SJSA1 (cell line): Measurements from ENCODE around the gene CDK5RAP2. TPM values are rescaled to one million over a fixed set of nuclear protein-coding genes. Genes with fewer than 3 reads are reported as not detected.

Experiments used
- DNase-seq, 2 experiments: peaks; one replicate each; pipeline ENCODE4 v3.0.0-alpha.2; 2015 to 2020; ENCODE audit warnings: low spot score in 2 of 2, low read depth in 1 of 2
- H3K27ac ChIP-seq: fragments of 250-450 bp; sonication (Bioruptor Pico); 2 replicates; pipeline ENCODE4 v1.5.1; 2020; ENCODE audit warnings: mild to moderate bottlenecking, moderate library complexity
- H3K27me3 ChIP-seq: fragments of 250-450 bp; sonication (Bioruptor Pico); replicated peaks from 2 replicates; pipeline ENCODE4 v1.5.1; 2020; ENCODE audit warnings: mild to moderate bottlenecking, moderate library complexity
- H3K36me3 ChIP-seq: fragments of 250-450 bp; sonication (Bioruptor Pico); 2 replicates; pipeline ENCODE4 v1.5.1; 2020; ENCODE audit warnings: mild to moderate bottlenecking
- H3K4me1 ChIP-seq: fragments of 250-450 bp; sonication (Bioruptor Pico); replicated peaks from 2 replicates; pipeline ENCODE4 v1.6.1; 2021; ENCODE audit warnings: mild to moderate bottlenecking
- H3K4me3 ChIP-seq: fragments of 250-450 bp; sonication (Bioruptor Pico); 2 replicates; pipeline ENCODE4 v1.5.1; 2020; ENCODE audit warnings: mild to moderate bottlenecking
- H3K9me3 ChIP-seq: fragments of 250-450 bp; sonication (Bioruptor Pico); replicated peaks from 2 replicates; pipeline ENCODE4 v1.5.1; 2020; ENCODE audit warnings: mild to moderate bottlenecking
- total RNA-seq: library from RNA; depleted of rRNA; stranded (reverse); fragments of >200 nt; shearing (Covaris generic); gene quantifications from 2 replicates; pipeline ENCODE4 v1.2.3, GENCODE V29; 2014

The CDK5RAP2 gene
- total RNA-seq, 1 experiment from 2014 or later, result 32.6 TPM

- Histone ChIP-seq H3K4me1 (peaks cover 6% of the 10 kb centered on the region), H3K27ac (no peak overlapping the region), H3K4me3 (no peak overlapping the region), H3K27me3 (no peaks in the 10 kb centered on the region), H3K36me3 (no peaks in the 10 kb centered on the region), H3K9me3 (no peaks in the 10 kb centered on the region)
- DNase-seq, result no peak
Observed at GRCh38 chr9:120610975-120611689, 31.2 kb upstream of the CDK5RAP2 start.

- Histone ChIP-seq H3K4me1 (peaks cover 6% of the 10 kb centered on the region), H3K4me3 (no peak overlapping the region), H3K36me3 (no peaks in the 10 kb centered on the region), H3K9me3 (no peaks in the 10 kb centered on the region), H3K27ac (no peak overlapping the region), H3K27me3 (no peaks in the 10 kb centered on the region)
- no peak for DNase-seq
Observed at GRCh38 chr9:120609636-120610035, 29.7 kb upstream of the CDK5RAP2 start.

GRCh38 chr9:120608421-120608820, 28.5 kb upstream of the CDK5RAP2 start:
- Histone ChIP-seq H3K27me3 (no peaks in the 10 kb centered on the region), H3K27ac (no peak overlapping the region), H3K4me3 (no peak overlapping the region), H3K4me1 (peaks cover 6% of the 10 kb centered on the region), H3K9me3 (no peaks in the 10 kb centered on the region), H3K36me3 (no peaks in the 10 kb centered on the region)
- no peak for DNase-seq

- Histone ChIP-seq H3K27me3 (no peaks in the 10 kb centered on the region), H3K9me3 (no peaks in the 10 kb centered on the region), H3K4me1 (peaks cover 4% of the 10 kb centered on the region), H3K4me3 (no peak overlapping the region), H3K36me3 (no peaks in the 10 kb centered on the region), H3K27ac (no peak overlapping the region)
- DNase-seq, result no peak
Observed at GRCh38 chr9:120603591-120603990, 23.6 kb upstream of the CDK5RAP2 start.

GRCh38 chr9:120603010-120603409, 23.0 kb upstream of the CDK5RAP2 start:
- no peaks in the 10 kb centered on the region for H3K4me1 ChIP-seq
- DNase-seq, result no peak

GRCh38 chr9:120593955-120594277, 13.9 kb upstream of the CDK5RAP2 start:
- Histone ChIP-seq H3K27me3 (no peaks in the 10 kb centered on the region), H3K9me3 (no peaks in the 10 kb centered on the region), H3K27ac (no peak overlapping the region), H3K4me1 (no peaks in the 10 kb centered on the region), H3K36me3 (no peaks in the 10 kb centered on the region), H3K4me3 (no peak overlapping the region)
- no peak for DNase-seq

More at GRCh38 chr9:120603010-120603409, 23.0 kb upstream of the CDK5RAP2 start:
- no peak overlapping the region for H3K27ac ChIP-seq
- no peaks in the 10 kb centered on the region for H3K9me3 ChIP-seq
- no peaks in the 10 kb centered on the region for H3K36me3 ChIP-seq
- no peaks in the 10 kb centered on the region for H3K27me3 ChIP-seq
- H3K4me3 ChIP-seq, result no peak overlapping the region

GRCh38 chr9:120593250-120593954, 13.4 kb upstream of the CDK5RAP2 start:
- no peak for DNase-seq
- Histone ChIP-seq H3K27me3 (no peaks in the 10 kb centered on the region), H3K36me3 (no peaks in the 10 kb centered on the region), H3K4me1 (no peaks in the 10 kb centered on the region), H3K9me3 (no peaks in the 10 kb centered on the region), H3K27ac (no peak overlapping the region), H3K4me3 (no peak overlapping the region)

GRCh38 chr9:120592210-120592609, 12.2 kb upstream of the CDK5RAP2 start:
- Histone ChIP-seq H3K9me3 (no peaks in the 10 kb centered on the region), H3K27ac (no peak overlapping the region), H3K4me3 (no peak overlapping the region), H3K4me1 (no peaks in the 10 kb centered on the region), H3K36me3 (no peaks in the 10 kb centered on the region), H3K27me3 (no peaks in the 10 kb centered on the region)
- no peak for DNase-seq

- no peak overlapping the region for H3K27ac ChIP-seq
- peaks cover 8% of the 10 kb centered on the region for H3K4me1 ChIP-seq
- no peak overlapping the region for H3K4me3 ChIP-seq
- H3K9me3 ChIP-seq, result no peaks in the 10 kb centered on the region
- DNase-seq, result no peak
- no peaks in the 10 kb centered on the region for H3K36me3 ChIP-seq
- no peaks in the 10 kb centered on the region for H3K27me3 ChIP-seq
Observed at GRCh38 chr9:120587328-120587727, 7.4 kb upstream of the CDK5RAP2 start.

GRCh38 chr9:120583958-120584369, 4.0 kb upstream of the CDK5RAP2 start:
- Histone ChIP-seq H3K4me1 (peaks cover 11% of the 10 kb centered on the region), H3K9me3 (no peaks in the 10 kb centered on the region), H3K27me3 (no peaks in the 10 kb centered on the region), H3K4me3 (no peak overlapping the region), H3K27ac (peak overlapping the region; percentile 30; the same call in 1 of the 2 replicates), H3K36me3 (peaks cover 3% of the 10 kb centered on the region)
- DNase-seq, result peak; percentile 64 to 70

GRCh38 chr9:120579139-120580050, 572 bp downstream of the CDK5RAP2 start:
- Histone ChIP-seq H3K36me3 (peaks cover 3% of the 10 kb centered on the region), H3K4me3 (peak overlapping the region; percentile 67), H3K9me3 (no peaks in the 10 kb centered on the region), H3K4me1 (peaks cover 15% of the 10 kb centered on the region), H3K27ac (peak overlapping the region; percentile 84), H3K27me3 (no peaks in the 10 kb centered on the region)
- DNase-seq, result peak in 1 of 2 experiments; percentile 32

- Histone ChIP-seq H3K27me3 (no peaks in the 10 kb centered on the region), H3K4me1 (peaks cover 31% of the 10 kb centered on the region), H3K27ac (no peak overlapping the region), H3K4me3 (no peak overlapping the region), H3K9me3 (no peaks in the 10 kb centered on the region), H3K36me3 (peaks cover 19% of the 10 kb centered on the region)
- no peak for DNase-seq
Observed at GRCh38 chr9:120574473-120574872, 5.5 kb downstream of the CDK5RAP2 start.

- H3K9me3 ChIP-seq, result no peaks in the 10 kb centered on the region
- H3K27me3 ChIP-seq, result no peaks in the 10 kb centered on the region
- H3K27ac ChIP-seq, result peak overlapping the region; percentile 61
- H3K36me3 ChIP-seq, result peaks cover 39% of the 10 kb centered on the region
- peaks cover 24% of the 10 kb centered on the region for H3K4me1 ChIP-seq
- no peak overlapping the region for H3K4me3 ChIP-seq
- DNase-seq, result no peak
Observed at GRCh38 chr9:120572472-120572871, 7.5 kb downstream of the CDK5RAP2 start.
